ENCODE data around the gene CDKAL1.

Gene CDKAL1

DNA sequence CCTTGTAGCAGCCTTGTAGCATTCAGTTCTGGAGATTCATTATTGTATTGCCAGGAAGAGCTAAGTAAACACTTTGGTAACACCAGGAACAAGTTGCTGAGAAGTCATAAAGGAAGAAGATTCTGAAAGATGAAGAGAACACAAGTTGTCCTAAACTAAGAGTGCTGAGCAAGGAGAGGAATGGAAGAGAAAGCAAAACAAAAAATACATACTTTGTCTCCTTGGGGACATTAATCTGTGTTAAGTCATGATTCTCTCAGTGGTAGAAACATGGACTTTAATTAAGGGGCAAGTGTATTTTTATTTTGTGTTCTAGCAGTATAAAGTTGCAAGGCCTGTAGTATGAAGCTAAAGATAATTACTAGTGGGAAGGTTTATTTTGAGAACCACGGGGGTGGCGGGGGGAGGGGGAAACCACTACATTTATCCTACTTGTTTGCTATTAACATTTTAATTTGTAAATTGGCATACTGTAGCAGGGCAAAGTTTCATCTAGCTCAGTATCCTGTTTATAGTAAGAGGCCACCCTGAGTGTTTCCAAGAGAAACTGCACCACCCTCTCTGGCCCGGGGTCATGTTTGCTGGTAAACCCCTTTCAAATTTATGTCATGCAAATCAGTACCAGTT, 463.0 kb downstream of the CDKAL1 start:
- ChIA-PET CTCF (interaction anchor here (0.8 kb wide), 1 partner anchor 12 kb away, joined by 3 read pairs; no protein-coding TSS in a partner anchor), POLR2A (no interaction called here)
- no peak overlapping the region for H3K4me3 ChIP-seq (ENCODE audit: low read depth, low read length)
- TF ChIP-seq, protein P1, sequence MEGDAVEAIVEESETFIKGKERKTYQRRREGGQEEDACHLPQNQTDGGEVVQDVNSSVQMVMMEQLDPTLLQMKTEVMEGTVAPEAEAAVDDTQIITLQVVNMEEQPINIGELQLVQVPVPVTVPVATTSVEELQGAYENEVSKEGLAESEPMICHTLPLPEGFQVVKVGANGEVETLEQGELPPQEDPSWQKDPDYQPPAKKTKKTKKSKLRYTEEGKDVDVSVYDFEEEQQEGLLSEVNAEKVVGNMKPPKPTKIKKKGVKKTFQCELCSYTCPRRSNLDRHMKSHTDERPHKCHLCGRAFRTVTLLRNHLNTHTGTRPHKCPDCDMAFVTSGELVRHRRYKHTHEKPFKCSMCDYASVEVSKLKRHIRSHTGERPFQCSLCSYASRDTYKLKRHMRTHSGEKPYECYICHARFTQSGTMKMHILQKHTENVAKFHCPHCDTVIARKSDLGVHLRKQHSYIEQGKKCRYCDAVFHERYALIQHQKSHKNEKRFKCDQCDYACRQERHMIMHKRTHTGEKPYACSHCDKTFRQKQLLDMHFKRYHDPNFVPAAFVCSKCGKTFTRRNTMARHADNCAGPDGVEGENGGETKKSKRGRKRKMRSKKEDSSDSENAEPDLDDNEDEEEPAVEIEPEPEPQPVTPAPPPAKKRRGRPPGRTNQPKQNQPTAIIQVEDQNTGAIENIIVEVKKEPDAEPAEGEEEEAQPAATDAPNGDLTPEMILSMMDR (IDR thresholded peaks at IDR 0.05; ENCODE audit: insufficient read depth, low read length, missing control alignments): no peak
- no peak for DNase-seq (ENCODE audit: low read depth, low spot score)

DNA sequence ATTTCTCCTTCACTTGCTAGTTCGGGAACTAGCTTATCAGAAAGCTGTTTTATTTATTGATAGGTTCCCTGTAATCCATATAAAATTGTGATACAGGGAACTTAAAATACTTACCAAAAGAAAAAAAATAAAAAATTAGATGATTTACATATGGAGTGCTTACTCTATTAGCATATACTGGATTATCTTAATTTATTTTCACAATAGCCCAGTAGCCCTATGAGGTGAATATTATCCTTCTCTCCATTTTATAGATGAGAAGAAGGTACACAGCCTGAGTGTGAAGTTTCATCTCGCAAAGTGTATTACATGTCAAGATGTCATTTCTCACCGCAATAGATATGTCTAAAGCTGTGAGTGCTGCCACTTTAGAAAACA, 463.5 kb downstream of the CDKAL1 start:
- H3K4me3 ChIP-seq (ENCODE audit: low read depth, low read length): no peak overlapping the region
- DNase-seq (ENCODE audit: low read depth, low spot score): no peak
- ChIA-PET POLR2A (no interaction called here), CTCF (interaction anchor here (0.8 kb wide), 1 partner anchor 13 kb away, joined by 3 read pairs; no protein-coding TSS in a partner anchor)
- TF ChIP-seq, protein P1 (IDR thresholded peaks at IDR 0.05; ENCODE audit: insufficient read depth, low read length, missing control alignments): no peak

DNA sequence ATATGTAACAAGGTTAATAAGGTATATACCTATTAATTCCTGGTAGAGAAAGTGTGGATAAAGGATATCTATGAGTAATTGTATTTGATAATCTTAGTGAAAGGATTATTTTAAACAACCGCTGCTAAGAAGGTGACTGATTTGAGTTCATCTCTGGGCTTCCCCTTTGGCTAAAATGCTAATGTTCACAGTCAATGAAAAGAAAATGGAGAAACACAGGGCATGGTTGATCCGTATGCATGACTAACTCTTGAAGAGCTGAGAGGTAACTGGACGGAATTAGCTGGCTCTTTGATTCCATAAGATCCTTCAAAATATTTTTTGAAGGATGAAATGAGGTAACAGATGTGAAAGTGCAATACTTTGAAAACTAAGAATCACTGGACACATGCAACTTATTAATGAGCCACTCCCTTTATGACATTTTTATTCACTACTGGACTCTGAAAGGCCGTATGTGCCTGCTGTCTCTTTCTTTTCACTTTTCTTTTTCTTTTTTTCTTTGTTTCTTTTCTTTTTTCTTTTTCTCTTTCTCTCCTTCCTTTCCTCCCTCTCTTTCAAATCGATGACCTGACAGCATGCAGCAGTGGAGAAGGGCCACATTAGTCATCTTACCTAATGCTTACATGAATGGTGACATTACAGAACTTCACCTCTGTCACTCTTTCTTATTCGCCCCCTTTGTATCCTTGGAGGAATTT, 464.6 kb downstream of the CDKAL1 start:
- H3K4me3 ChIP-seq (ENCODE audit: low read depth, low read length): no peak overlapping the region
- no peak for DNase-seq (ENCODE audit: low read depth, low spot score)
- TF ChIP-seq, protein P1 (IDR thresholded peaks at IDR 0.05; ENCODE audit: insufficient read depth, low read length, missing control alignments): no peak
- ChIA-PET POLR2A (no interaction called here), CTCF (no interaction called here)

DNA sequence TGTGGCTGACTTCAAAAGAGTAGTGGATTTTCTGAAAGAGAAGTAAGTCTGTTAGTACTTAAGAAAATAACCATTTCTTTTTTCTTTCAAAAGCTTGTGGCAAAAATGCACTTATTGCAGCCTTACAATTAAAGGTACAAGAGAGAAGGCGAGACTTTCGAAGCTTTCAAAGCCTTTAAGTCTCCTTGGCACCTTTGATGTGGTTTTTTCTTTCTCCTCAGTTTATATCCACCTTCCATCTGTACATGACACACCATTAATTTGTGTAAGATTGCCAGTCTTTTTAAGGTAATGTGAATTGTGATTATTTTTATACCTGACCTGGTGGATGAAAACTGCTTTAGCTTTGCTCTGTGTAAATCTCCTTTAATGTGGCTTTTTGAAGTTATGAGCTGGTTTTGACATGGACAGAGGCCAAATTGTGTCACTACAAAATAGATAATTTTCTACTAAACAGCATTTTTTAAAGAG, 466.1 kb downstream of the CDKAL1 start:
- POLR2A ChIA-PET: no interaction called here
- CTCF ChIA-PET: interaction anchor here (1.3 kb wide), 1 partner anchor 588 kb away, joined by 3 read pairs; no protein-coding TSS in a partner anchor
- TF ChIP-seq, protein P1 (IDR thresholded peaks at IDR 0.05; ENCODE audit: insufficient read depth, low read length, missing control alignments): no peak

DNA sequence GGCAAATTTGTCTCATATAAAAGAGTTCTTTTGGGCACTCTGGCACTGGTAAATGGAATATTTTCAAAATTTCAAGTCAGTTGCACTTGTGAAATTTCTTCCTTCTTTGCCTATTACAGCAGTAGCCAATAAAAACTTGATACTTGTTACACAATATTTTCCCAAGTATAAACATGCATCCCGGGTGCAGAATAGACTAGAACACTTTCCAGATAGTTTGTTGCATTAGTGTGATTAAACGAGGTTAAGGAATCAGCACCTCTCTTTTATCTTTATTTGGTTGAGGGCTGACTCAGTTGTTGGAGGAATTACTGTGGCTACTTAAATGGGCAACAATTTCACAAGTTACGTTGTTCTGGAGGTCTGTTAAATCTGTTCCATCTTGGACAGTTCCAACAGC, 467.5 kb downstream of the CDKAL1 start:
- CTCF ChIA-PET: interaction anchor here (1.3 kb wide), 1 partner anchor 587 kb away, joined by 3 read pairs; no protein-coding TSS in a partner anchor

More for the DNA sequence above, 466.1 kb downstream of the CDKAL1 start:
- no peak overlapping the region for H3K4me3 ChIP-seq (ENCODE audit: low read depth, low read length)
- no peak for DNase-seq (ENCODE audit: low read depth, low spot score)

More for the DNA sequence above, 467.5 kb downstream of the CDKAL1 start:
- no peak for DNase-seq (ENCODE audit: low read depth, low spot score)
- POLR2A ChIA-PET: no interaction called here
- no peak overlapping the region for H3K4me3 ChIP-seq (ENCODE audit: low read depth, low read length)
- TF ChIP-seq, protein P1 (IDR thresholded peaks at IDR 0.05; ENCODE audit: insufficient read depth, low read length, missing control alignments): no peak
